Dendritic cell treated with granulocyte-macrophage colony-stimulating factor and Interleukin-4, amounts not matched to agents 40 ng/mL and 50 ng/mL, for 4 days (primary cell): Measurements from ENCODE around the gene TPD52L2.

Experiments
- H3K27ac Mint-ChIP-seq: one replicate; pipeline ENCODE4 v1.8.0; 2022; ENCODE audit warnings: mild to moderate bottlenecking, mixed read lengths
- H3K27me3 Mint-ChIP-seq: one replicate; pipeline ENCODE4 v1.8.0; 2022; ENCODE audit warnings: mild to moderate bottlenecking, mixed read lengths
- H3K36me3 Mint-ChIP-seq: one replicate; pipeline ENCODE4 v1.8.0; 2022; ENCODE audit warnings: low read depth, mixed read lengths
- H3K4me1 Mint-ChIP-seq: one replicate; pipeline ENCODE4 v1.8.0; 2022; ENCODE audit warnings: low read depth, mixed read lengths
- H3K4me3 Mint-ChIP-seq: one replicate; pipeline ENCODE4 v1.8.0; 2022; ENCODE audit warnings: mild to moderate bottlenecking, moderate library complexity, mixed read lengths
- H3K9me3 Mint-ChIP-seq: one replicate; pipeline ENCODE4 v1.8.0; 2022; ENCODE audit warnings: mixed read lengths
- intact Hi-C: fragments of 100-400 bp; cut with micrococcal nuclease; formaldehyde crosslinking; loops from one replicate; pipeline ENCODE4 v1.15.0; 2022

Gene TPD52L2

GRCh38 chr20:63829945-63830835, 34.9 kb upstream of the TPD52L2 start:
- peaks cover 69% of the 10 kb centered on the region for H3K27me3 Mint-ChIP-seq
- intact Hi-C loops = loop anchor here (5.0 kb wide), 1 partner anchor 32 kb away; the partner anchor contains the start of gene ABHD16B
- no peaks in the 10 kb centered on the region for H3K9me3 Mint-ChIP-seq
- peak overlapping the region; percentile 87 for H3K27ac Mint-ChIP-seq
- H3K36me3 Mint-ChIP-seq = peaks cover 34% of the 10 kb centered on the region
- H3K4me1 Mint-ChIP-seq = peaks cover 67% of the 10 kb centered on the region
- H3K4me3 Mint-ChIP-seq = peak overlapping the region; percentile 90

DNA sequence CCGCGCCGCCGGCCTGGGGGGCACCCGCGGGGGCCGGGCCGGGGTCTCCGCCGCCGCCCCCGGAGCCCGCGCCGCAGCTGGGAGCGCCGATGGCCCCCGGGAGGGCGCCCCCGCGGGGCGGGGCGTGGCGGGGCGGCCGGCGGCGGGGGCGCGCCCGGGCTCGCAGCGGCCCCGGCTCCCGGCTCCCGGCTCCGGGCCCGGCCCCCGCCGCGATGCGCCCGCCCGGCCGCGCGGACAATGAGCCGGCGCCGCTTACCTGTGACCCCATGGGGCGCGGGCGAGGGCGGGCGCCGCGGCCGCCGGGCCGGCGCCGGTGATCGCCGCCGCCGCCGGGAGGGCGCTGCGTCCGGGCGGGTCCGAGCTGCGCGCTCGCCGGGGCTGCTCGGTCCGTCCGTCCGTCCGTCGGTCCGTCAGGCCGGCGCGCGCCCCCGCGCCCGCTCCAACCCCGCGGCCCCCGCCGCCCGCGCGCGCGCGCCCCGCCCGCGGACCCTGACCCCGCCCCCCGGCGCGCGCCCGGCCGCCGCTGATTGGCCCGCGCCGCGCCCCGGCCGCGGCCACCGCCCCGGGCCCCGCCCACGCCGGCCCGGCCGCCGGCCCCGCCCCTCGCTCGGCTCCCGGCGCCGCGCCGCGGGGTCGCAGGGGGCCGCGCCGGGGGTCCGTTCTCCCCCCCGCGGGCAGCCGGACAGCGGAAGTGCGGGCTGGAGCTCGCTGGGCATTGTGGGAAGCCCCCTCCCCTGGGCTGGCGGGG, 34.1 kb upstream of the TPD52L2 start, which contains the start of gene ZBTB46:
Gene ZBTB46, minus strand, starts transcription at position 424 of the 748 bp plus-strand sequence. CDS start 40,507 bp downstream, outside the sequence.
- H3K9me3 Mint-ChIP-seq = no peaks in the 10 kb centered on the region
- intact Hi-C loops = no loop called here
- H3K4me1 Mint-ChIP-seq = peaks cover 64% of the 10 kb centered on the region
- peak within 1 kb of the TSS; percentile 87 for H3K27ac Mint-ChIP-seq
- H3K27me3 Mint-ChIP-seq = peaks cover 65% of the 10 kb centered on the region
- peaks cover 25% of the 10 kb centered on the region for H3K36me3 Mint-ChIP-seq
- peak within 1 kb of the TSS; percentile 90 for H3K4me3 Mint-ChIP-seq

DNA sequence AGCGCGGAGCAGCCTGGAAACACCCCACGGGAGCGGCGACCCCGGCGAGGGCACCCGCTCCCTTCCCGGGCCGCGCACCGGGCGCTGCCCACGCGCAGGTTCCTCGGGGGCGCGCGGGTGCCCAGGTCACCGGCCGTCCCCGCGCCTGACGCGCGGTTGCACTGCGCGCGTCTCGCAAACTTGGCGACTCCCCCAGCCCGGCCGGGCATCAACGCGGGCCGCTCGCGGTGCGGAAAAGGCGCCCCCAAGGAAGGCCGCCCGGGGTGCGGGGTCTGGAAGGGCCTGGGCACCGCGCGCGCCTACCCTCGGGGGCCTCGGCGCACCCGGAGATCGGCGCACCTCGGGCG, 33.5 kb upstream of the TPD52L2 start:
- Mint-ChIP-seq H3K36me3 (peaks cover 21% of the 10 kb centered on the region), H3K9me3 (no peaks in the 10 kb centered on the region), H3K4me1 (peaks cover 60% of the 10 kb centered on the region), H3K27ac (no peak overlapping the region), H3K27me3 (peaks cover 61% of the 10 kb centered on the region), H3K4me3 (peak overlapping the region; percentile 68)
- intact Hi-C loops = no loop called here

- Mint-ChIP-seq H3K36me3 (peaks cover 16% of the 10 kb centered on the region), H3K27ac (no peak overlapping the region), H3K4me3 (peak overlapping the region; percentile 68), H3K4me1 (peaks cover 61% of the 10 kb centered on the region), H3K9me3 (no peaks in the 10 kb centered on the region), H3K27me3 (peaks cover 60% of the 10 kb centered on the region)
- intact Hi-C loops = no loop called here
These were observed 32.9 kb upstream of the TPD52L2 start for GRCh38 chr20:63831993-63832686.

GRCh38 chr20:63833776-63834490, 31.1 kb upstream of the TPD52L2 start:
- Mint-ChIP-seq H3K36me3 (peaks cover 14% of the 10 kb centered on the region), H3K4me1 (peaks cover 58% of the 10 kb centered on the region), H3K27ac (peak overlapping the region; percentile 61), H3K4me3 (no peak overlapping the region), H3K27me3 (peaks cover 51% of the 10 kb centered on the region), H3K9me3 (no peaks in the 10 kb centered on the region)
- intact Hi-C loops = no loop called here

DNA sequence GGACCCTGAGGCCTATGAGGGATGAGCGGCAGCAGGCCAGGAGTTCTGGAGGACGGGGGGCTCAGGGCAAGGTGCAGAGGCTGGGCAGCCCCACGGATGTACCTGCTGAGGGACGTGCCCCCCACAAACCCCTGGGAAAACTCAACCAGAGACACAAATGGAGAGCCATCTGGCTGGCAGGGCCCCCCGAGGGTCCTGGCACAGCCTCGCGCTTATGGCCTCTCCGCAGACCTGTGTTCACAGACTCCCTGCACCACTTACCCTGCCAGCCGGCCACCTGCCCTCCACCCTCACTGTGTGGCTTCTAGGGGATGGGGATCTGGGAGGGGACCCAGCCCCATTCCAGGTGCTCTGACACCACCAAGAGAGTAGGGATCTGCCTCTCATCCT, 30.6 kb upstream of the TPD52L2 start:
- Mint-ChIP-seq H3K4me1 (peaks cover 54% of the 10 kb centered on the region), H3K27ac (peak overlapping the region; percentile 61), H3K27me3 (peaks cover 45% of the 10 kb centered on the region), H3K36me3 (peaks cover 8% of the 10 kb centered on the region), H3K4me3 (no peak overlapping the region), H3K9me3 (no peaks in the 10 kb centered on the region)
- intact Hi-C loops = no loop called here

GRCh38 chr20:63835021-63835858, 29.8 kb upstream of the TPD52L2 start:
- peak overlapping the region; percentile 61 for H3K27ac Mint-ChIP-seq
- H3K4me1 Mint-ChIP-seq = peaks cover 54% of the 10 kb centered on the region
- no peak overlapping the region for H3K4me3 Mint-ChIP-seq

DNA sequence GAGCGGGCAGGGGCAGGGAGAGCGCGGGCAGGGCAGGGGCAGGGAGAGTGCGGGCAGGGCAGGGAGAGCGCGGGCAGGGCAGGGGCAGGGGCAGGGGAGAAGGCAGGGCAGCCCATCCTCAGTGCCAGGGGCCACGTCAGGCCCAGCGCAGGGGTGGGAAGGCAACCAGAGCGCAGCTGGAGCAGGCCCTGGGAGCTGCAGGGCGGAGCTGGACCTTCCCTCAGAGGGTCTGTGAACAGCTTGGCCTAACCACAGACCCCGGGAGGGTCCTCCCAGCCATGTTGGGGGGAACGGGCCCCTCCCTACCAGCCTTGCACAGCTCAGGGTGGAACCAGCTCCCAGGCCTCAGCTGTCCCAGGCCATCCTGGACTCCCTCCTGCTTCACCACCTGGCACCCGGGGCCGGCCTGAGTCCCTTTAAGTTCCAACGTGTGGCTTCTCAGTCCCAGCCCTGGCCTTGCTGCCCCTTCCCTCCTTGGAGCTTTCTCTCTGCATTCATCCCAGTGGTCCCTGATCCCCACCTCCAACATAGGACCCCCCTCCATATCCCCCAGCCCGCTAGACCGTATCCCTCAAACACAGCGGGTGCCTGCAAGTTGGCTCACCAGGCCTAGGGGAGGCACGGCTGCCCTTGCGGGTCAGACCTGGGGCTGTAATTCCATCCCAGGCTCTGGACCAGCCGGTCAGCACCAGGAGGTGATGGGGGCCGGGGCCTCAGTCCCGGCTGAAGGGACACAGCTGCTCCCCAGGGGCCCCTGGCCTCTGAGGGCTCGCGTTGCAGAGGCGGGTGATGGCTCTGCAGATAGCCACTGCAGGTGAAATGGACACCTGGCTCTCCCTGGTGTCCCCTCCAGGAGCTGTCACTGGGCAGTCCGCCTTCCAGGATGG, 28.4 kb upstream of the TPD52L2 start:
- peak overlapping the region; percentile 36 for H3K27ac Mint-ChIP-seq
- intact Hi-C loops = no loop called here

More at GRCh38 chr20:63835021-63835858, 29.8 kb upstream of the TPD52L2 start:
- intact Hi-C loops = no loop called here
- Mint-ChIP-seq H3K9me3 (no peaks in the 10 kb centered on the region), H3K36me3 (peaks cover under 1% of the 10 kb centered on the region), H3K27me3 (peaks cover 43% of the 10 kb centered on the region)

DNA sequence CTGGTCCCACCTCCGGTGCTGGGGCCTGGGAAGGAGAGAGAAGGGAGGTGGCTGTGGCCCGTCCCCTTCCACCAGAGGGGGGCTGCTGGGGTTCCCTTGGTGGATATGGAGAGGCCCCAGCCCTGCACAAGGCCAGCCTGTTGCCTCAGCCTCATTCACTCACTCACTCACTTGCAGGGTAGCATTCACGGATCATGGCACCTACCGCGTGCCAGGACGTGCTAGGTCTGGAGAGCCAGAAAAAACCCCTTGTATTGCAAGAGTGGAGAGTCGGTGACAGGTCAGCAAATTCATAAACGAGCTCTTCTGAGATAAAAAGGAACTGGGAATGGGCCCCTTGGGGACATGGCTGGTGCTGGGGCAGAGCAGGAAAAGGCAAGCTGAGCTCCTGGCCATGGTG, 27.6 kb upstream of the TPD52L2 start:
- Mint-ChIP-seq H3K27ac (peak overlapping the region; percentile 36), H3K4me1 (peaks cover 61% of the 10 kb centered on the region), H3K4me3 (peak overlapping the region; percentile 22), H3K27me3 (peaks cover 52% of the 10 kb centered on the region), H3K9me3 (no peaks in the 10 kb centered on the region), H3K36me3 (no peaks in the 10 kb centered on the region)
- intact Hi-C loops = no loop called here

More for the DNA sequence above, 28.4 kb upstream of the TPD52L2 start:
- Mint-ChIP-seq H3K4me3 (no peak overlapping the region), H3K9me3 (no peaks in the 10 kb centered on the region), H3K36me3 (no peaks in the 10 kb centered on the region), H3K4me1 (peaks cover 57% of the 10 kb centered on the region), H3K27me3 (peaks cover 49% of the 10 kb centered on the region)

DNA sequence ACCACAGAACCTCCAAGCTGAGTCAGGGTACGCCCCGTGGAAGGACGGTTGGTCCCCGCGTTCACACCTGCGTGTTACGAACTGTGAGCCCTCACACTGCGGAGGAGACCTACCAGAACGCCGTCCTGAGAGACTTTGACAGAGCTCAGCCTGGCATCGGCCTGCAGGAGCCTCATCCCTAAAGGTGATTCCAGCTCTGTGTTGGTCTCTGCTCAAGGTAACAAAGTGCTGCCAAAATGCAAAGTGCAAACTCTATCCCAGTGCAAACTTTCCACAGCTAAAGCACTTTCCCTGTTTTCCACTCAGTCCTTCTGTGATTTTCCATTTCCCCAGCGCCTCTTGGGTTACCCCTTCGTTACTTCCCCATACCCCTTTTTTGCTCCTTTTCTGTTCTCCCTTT, 25.4 kb upstream of the TPD52L2 start:
- Mint-ChIP-seq H3K4me1 (peaks cover 55% of the 10 kb centered on the region), H3K27me3 (peaks cover 52% of the 10 kb centered on the region), H3K36me3 (no peaks in the 10 kb centered on the region), H3K9me3 (no peaks in the 10 kb centered on the region), H3K27ac (no peak overlapping the region), H3K4me3 (no peak overlapping the region)
- intact Hi-C loops = no loop called here

GRCh38 chr20:63840405-63840828, 24.7 kb upstream of the TPD52L2 start:
- intact Hi-C loops = no loop called here
- no peak overlapping the region for H3K4me3 Mint-ChIP-seq
- peaks cover 48% of the 10 kb centered on the region for H3K4me1 Mint-ChIP-seq
- peaks cover 55% of the 10 kb centered on the region for H3K27me3 Mint-ChIP-seq
- no peak overlapping the region for H3K27ac Mint-ChIP-seq
- H3K36me3 Mint-ChIP-seq = no peaks in the 10 kb centered on the region
- no peaks in the 10 kb centered on the region for H3K9me3 Mint-ChIP-seq

DNA sequence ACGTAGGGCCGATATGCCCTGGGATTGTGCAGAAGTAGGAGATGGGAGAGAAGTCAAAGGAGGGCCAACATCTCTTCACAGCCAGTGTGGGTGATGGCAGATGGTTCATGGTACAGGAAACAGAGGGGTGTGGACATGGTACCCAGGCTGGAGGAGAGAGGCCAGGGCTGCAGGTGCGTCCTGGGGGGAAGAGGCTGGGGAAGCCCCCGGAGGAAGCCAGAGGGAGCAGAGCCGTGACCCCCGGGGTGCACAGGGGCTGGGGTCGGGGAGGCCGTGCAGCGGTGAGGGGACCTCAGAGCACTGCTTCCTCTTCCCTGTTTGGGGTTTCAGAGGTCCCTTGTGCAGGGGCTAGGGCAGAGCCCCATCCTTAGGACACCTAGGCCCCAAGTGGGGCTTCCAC, 22.8 kb upstream of the TPD52L2 start:
- intact Hi-C loops = no loop called here
- Mint-ChIP-seq H3K4me1 (peaks cover 43% of the 10 kb centered on the region), H3K4me3 (peak overlapping the region; percentile 6), H3K9me3 (no peaks in the 10 kb centered on the region), H3K36me3 (no peaks in the 10 kb centered on the region), H3K27ac (peak overlapping the region; percentile 20), H3K27me3 (peaks cover 57% of the 10 kb centered on the region)
